OCI-M1 (cell line): ENCODE data around the gene UHRF1.
"Not testable (repeated sequence)": the region's sequence is repeated elsewhere in the genome, so short reads cannot be mapped to it uniquely, and the experiment has no call there.

Experiments
- DNase-seq: peaks from one replicate; lab custom pipeline; 2025; lab: John Stamatoyannopoulos, UW

The UHRF1 gene

GRCh38 chr19:4971816-4972495 is 62.7 kb downstream of the UHRF1 start:
- DNase-seq = no peak

- no peak for DNase-seq
These were observed 63.4 kb downstream of the UHRF1 start for GRCh38 chr19:4972509-4973230.

GRCh38 chr19:4974880-4975469 is 65.7 kb downstream of the UHRF1 start:
- peak; percentile 79 for DNase-seq

GRCh38 chr19:4975601-4976000 is 66.3 kb downstream of the UHRF1 start:
- DNase-seq = not testable (repeated sequence)

GRCh38 chr19:4976401-4977298 is 67.3 kb downstream of the UHRF1 start:
- peak; percentile 37 for DNase-seq

GRCh38 chr19:4977299-4978174 is 68.2 kb downstream of the UHRF1 start:
- no peak for DNase-seq

GRCh38 chr19:4979211-4979807 is 70.0 kb downstream of the UHRF1 start:
- DNase-seq = no peak

GRCh38 chr19:4980067-4980466 is 70.8 kb downstream of the UHRF1 start:
- peak; percentile 59 for DNase-seq

GRCh38 chr19:4980838-4981680 is 71.8 kb downstream of the UHRF1 start:
- no peak for DNase-seq

- no peak for DNase-seq
These were observed 72.3 kb downstream of the UHRF1 start for GRCh38 chr19:4981681-4981958.

- no peak for DNase-seq
These were observed 74.2 kb downstream of the UHRF1 start for GRCh38 chr19:4983346-4984105.

GRCh38 chr19:4984106-4984380 is 74.7 kb downstream of the UHRF1 start:
- DNase-seq = no peak

GRCh38 chr19:4984438-4984990 is 75.2 kb downstream of the UHRF1 start:
- no peak for DNase-seq

GRCh38 chr19:4985551-4985991 is 76.3 kb downstream of the UHRF1 start:
- no peak for DNase-seq

- DNase-seq = no peak
These were observed 76.8 kb downstream of the UHRF1 start for GRCh38 chr19:4986056-4986455.

- DNase-seq = no peak
These were observed 77.2 kb downstream of the UHRF1 start for GRCh38 chr19:4986471-4986891.

GRCh38 chr19:4987256-4987655 is 78.0 kb downstream of the UHRF1 start:
- DNase-seq = peak; percentile 90

- no peak for DNase-seq
These were observed 78.5 kb downstream of the UHRF1 start for GRCh38 chr19:4987692-4988370.
